Measurements from ENCODE around the gene SLC35B2. TPM values are rescaled to one million over a fixed set of nuclear protein-coding genes. Genes with fewer than 3 reads are reported as not detected.

The SLC35B2 gene
- total and polyA plus RNA-seq, 10 of the 15 experiments (the other 5 are each of a cell fraction or from before 2014, with no cell fraction given), result 11.3 to 45.4 (median 33.8) TPM

- Histone ChIP-seq H3K9me3 (replicated peaks; ENCODE audit: control insufficient read depth, insufficient read depth, low read length) (no peaks in the 10 kb centered on the region), H3K36me3 (ENCODE audit: control insufficient read depth in 2 of 2, insufficient read depth in 2 of 2, low read length in 1 of 2) (peaks cover 5 to 33% of the 10 kb centered on the region in 2 experiments; a peak in 3 of 4 replicates), H3K4me2 (ENCODE audit: control insufficient read depth, insufficient read depth) (no peak overlapping the region), H4K20me1 (ENCODE audit: control insufficient read depth, insufficient read depth) (no peaks in the 10 kb centered on the region), H3K27ac (ENCODE audit: control insufficient read depth, insufficient read depth) (no peak overlapping the region), H3K9ac (ENCODE audit: control insufficient read depth, insufficient read depth, low read length) (no peak overlapping the region), H3K4me3 (no peak overlapping the region), H3K4me1 (ENCODE audit: control insufficient read depth, insufficient read depth, low read length) (no peaks in the 10 kb centered on the region), H3K27me3 (replicated peaks in 1 of 2; ENCODE audit: control insufficient read depth in 2 of 2, insufficient read depth in 2 of 2, low read length in 1 of 2) (no peaks in the 10 kb centered on the region), H3K79me2 (ENCODE audit: control insufficient read depth, insufficient read depth, low read length) (no peaks in the 10 kb centered on the region), H2AFZ (ENCODE audit: control insufficient read depth, low read depth, low read length) (no peak overlapping the region)
- POLR2A ChIA-PET, result interaction anchor here (1.0 kb wide), 1 partner anchor 37 kb away, joined by 3 read pairs; no protein-coding TSS in a partner anchor
- ATAC-seq (peak; percentile 86), FAIRE-seq (peak; percentile 35), DNase-seq (ENCODE audit: low read depth, low spot score) (no peak)
- 80% methylated on average over 25 of the region's 25 CpGs for WGBS (ENCODE audit: insufficient coverage, insufficient replicate concordance, low lambda C conversion rate, missing lambda C conversion rate)
- peak; percentile 74 to 88 (median 75) for TF ChIP-seq CTCF (IDR thresholded peaks at IDR 0.05 in 2 of 3, conservative IDR thresholded peaks at IDR 0.05 in 1 of 3; ENCODE audit: control insufficient read depth in 2 of 3, extremely low read depth in 1 of 3, insufficient read depth in 1 of 3, low read depth in 3 of 3, low read length in 3 of 3)
- no peak for TF ChIP-seq BACH1 (IDR thresholded peaks at IDR 0.05; ENCODE audit: borderline replicate concordance)
- peak; percentile 91 for TF ChIP-seq YY1 (IDR thresholded peaks at IDR 0.05; ENCODE audit: low read depth, low read length)
- TF ChIP-seq PRDM15 (CRISPR knock-in tag; IDR thresholded peaks at IDR 0.05), result no peak
- peak; percentile 71; the same call in 1 of the 2 replicates for TF ChIP-seq SMC3 (IDR thresholded peaks at IDR 0.05; ENCODE audit: borderline replicate concordance, low read length)
- TF ChIP-seq RAD21 (IDR thresholded peaks at IDR 0.05; ENCODE audit: insufficient read depth, low read depth, low read length), result peak; percentile 51
- no peak for TF ChIP-seq ZNF274 (IDR thresholded peaks at IDR 0.05; ENCODE audit: insufficient read depth, insufficient read length)
- TF ChIP-seq POLR2AphosphoS5 (IDR thresholded peaks at IDR 0.05; ENCODE audit: low read length), result 0 out of 2 replicates have a peak, but pooled peaks have one; percentile 23
- no peak for TF ChIP-seq IKZF1 (conservative IDR thresholded peaks at IDR 0.05)
- 0 out of 2 replicates have a peak, but pooled peaks have one; percentile 11 for TF ChIP-seq TCF12 (IDR thresholded peaks at IDR 0.05; ENCODE audit: low read depth, low read length)
- 0 out of 2 replicates have a peak, but pooled peaks have one; percentile 36 for TF ChIP-seq POLR2A (IDR thresholded peaks at IDR 0.05; ENCODE audit: low read depth, low read length)
- intact Hi-C loops (cut with micrococcal nuclease; ENCODE audit: unreplicated experiment) (loop anchor here (2.0 kb wide), 1 partner anchor 36 kb away; no protein-coding TSS in a partner anchor), in situ Hi-C loops (cut with MboI) (no loop called here)
- no TSS peak for BruUV-seq (replicated peaks)
- RAD21 ChIA-PET (ENCODE audit: unreplicated experiment), result interaction anchor here (1.0 to 2.8 kb wide), 4 partner anchors 34 to 208 kb away, joined by 3 to 22 read pairs (median 4); partner anchors contain the start of gene TMEM151B
- CTCF ChIA-PET, result interaction anchor here (0.7 to 7.4 kb wide), 16 partner anchors 8 to 212 kb away, joined by 3 to 87 read pairs (median 4); partner anchors contain the start of genes AARS2, CDC5L, NFKBIE and TMEM151B
- SMC1A ChIA-PET (ENCODE audit: uncharacterized antibody, unreplicated experiment), result interaction anchor here (0.7 to 3.0 kb wide), 3 partner anchors 34 to 132 kb away, joined by 3 to 22 read pairs (median 4); no protein-coding TSS in a partner anchor
Measured at GRCh38 chr6:44304282-44305199, 47.2 kb upstream of the SLC35B2 start.

Measured in GM12878 (cell line).